HFFc6 (cell line): ENCODE results near the gene CHCHD1. TPM values are rescaled to one million over a fixed set of nuclear protein-coding genes. Genes with fewer than 3 reads are reported as not detected.

Experiments
- DNase-seq: peaks from one replicate; pipeline ENCODE4 v3.0.0-alpha.2; 2018
- H3K27ac Mint-ChIP-seq: 2 replicates; pipeline ENCODE4 v1.8.0; 2020; ENCODE audit warnings: mild to moderate bottlenecking, mixed read lengths
- H3K27me3 Mint-ChIP-seq: 2 replicates; pipeline ENCODE4 v1.8.0; 2021; ENCODE audit warnings: mild to moderate bottlenecking, moderate library complexity, mixed read lengths; ENCODE audit not compliant: insufficient read depth
- H3K36me3 Mint-ChIP-seq: 2 replicates; pipeline ENCODE4 v1.8.0; 2021; ENCODE audit warnings: low read depth, mixed read lengths
- H3K4me1 Mint-ChIP-seq: 2 replicates; pipeline ENCODE4 v1.8.0; 2020; ENCODE audit warnings: low read depth, mixed read lengths
- H3K4me3 Mint-ChIP-seq: 2 replicates; pipeline ENCODE4 v1.8.0; 2020; ENCODE audit warnings: mild to moderate bottlenecking, moderate library complexity, mixed read lengths
- H3K9me3 Mint-ChIP-seq: 2 replicates; pipeline ENCODE4 v1.8.0; 2020; ENCODE audit warnings: mild to moderate bottlenecking, mixed read lengths
- CTCF ChIP-seq: fragments of 200-600 bp; sonication (generic); IDR thresholded peaks from 2 replicates; pipeline ENCODE4 v1.5.0; 2021; ENCODE audit warnings: antibody characterized with exemption, mild to moderate bottlenecking
- total RNA-seq, 6 experiments: library from RNA; stranded (reverse); fragmentation: NEBNext Ultra II Directional; extraction: Animal tissue kit (Norgen Biotek cat#: 25700); gene quantifications; 2 replicates in 1 of 6; 3 replicates in 5 of 6; pipeline ENCODE4 v1.2.3, GENCODE V29; 2021

Gene CHCHD1
- total RNA-seq, 6 experiments from 2014 or later: 27.1 to 34.7 (median 30.6) TPM

DNA sequence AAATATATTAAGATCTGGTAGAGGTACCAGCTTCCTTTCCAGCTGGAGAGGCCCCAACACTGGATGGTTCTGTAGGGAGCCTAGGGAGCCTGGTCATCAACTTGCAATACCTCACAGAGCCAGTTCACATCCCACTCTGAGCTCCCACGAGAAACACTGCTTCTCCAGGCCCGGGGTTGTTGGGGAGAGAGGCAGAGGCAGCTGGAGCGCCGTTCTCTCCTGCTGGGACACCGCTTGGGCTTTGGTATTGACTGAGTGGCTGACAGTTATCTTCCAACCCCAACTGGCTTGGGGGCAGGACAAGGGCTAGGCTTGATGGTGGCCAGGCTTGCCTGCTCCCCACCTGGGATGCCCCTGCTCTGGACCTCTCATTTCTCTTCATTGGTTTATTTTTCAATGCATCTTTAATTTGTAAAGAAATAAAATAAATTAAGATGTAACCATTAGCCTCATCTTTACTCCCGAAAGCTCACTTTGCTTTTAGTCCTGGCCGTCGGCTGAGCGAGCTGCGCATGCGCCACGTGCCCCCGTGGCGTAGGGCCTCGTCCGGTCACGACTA lies 10.0 kb upstream of the CHCHD1 start:
- DNase-seq: no peak
- Mint-ChIP-seq H3K27me3 (peaks cover 2% of the 10 kb centered on the region), H3K9me3 (no peaks in the 10 kb centered on the region), H3K27ac (peak overlapping the region; percentile 90), H3K36me3 (peaks cover 49% of the 10 kb centered on the region), H3K4me1 (peaks cover 45% of the 10 kb centered on the region), H3K4me3 (peak overlapping the region; percentile 96)
- TF ChIP-seq CTCF: no peak

GRCh38 chr10:73772281-73773151 lies 9.3 kb upstream of the CHCHD1 start:
- peaks cover 45% of the 10 kb centered on the region for H3K4me1 Mint-ChIP-seq
- peaks cover 46% of the 10 kb centered on the region for H3K36me3 Mint-ChIP-seq
- H3K27me3 Mint-ChIP-seq: peaks cover 2% of the 10 kb centered on the region
- peak overlapping the region; percentile 96 for H3K4me3 Mint-ChIP-seq
- peak; percentile 32; the same call in 1 of the 2 replicates for TF ChIP-seq CTCF
- DNase-seq: peak; percentile 81
- peak overlapping the region; percentile 90 for H3K27ac Mint-ChIP-seq
- no peaks in the 10 kb centered on the region for H3K9me3 Mint-ChIP-seq

DNA sequence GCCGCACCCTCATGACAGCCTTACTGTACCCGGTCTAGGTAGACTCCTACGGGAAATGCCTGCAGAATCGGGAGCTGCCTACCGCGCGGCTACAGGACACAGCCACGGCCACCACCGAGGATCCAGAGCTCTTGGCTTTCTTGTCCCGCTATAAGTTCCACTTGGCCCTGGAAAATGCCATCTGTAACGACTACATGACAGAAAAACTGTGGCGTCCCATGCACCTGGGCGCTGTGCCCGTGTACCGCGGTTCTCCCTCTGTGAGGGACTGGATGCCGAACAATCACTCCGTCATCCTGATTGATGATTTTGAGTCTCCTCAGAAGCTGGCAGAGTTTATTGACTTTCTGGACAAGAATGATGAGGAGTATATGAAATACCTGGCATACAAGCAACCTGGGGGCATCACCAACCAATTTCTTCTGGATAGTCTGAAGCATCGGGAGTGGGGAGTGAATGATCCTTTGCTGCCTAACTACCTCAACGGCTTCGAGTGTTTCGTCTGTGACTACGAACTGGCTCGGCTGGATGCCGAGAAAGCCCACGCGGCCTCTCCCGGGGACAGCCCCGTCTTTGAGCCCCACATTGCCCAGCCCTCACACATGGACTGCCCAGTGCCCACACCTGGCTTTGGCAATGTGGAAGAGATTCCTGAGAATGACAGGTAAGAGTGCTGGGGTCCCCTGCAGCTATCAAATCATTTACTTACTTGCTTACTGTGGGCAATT lies 8.5 kb upstream of the CHCHD1 start:
- H3K4me1 Mint-ChIP-seq: peaks cover 45% of the 10 kb centered on the region
- no peak for TF ChIP-seq CTCF
- DNase-seq: no peak
- peak overlapping the region; percentile 96 for H3K4me3 Mint-ChIP-seq
- H3K27me3 Mint-ChIP-seq: peaks cover 2% of the 10 kb centered on the region
- no peaks in the 10 kb centered on the region for H3K9me3 Mint-ChIP-seq
- peaks cover 46% of the 10 kb centered on the region for H3K36me3 Mint-ChIP-seq
- peak overlapping the region; percentile 90 for H3K27ac Mint-ChIP-seq

DNA sequence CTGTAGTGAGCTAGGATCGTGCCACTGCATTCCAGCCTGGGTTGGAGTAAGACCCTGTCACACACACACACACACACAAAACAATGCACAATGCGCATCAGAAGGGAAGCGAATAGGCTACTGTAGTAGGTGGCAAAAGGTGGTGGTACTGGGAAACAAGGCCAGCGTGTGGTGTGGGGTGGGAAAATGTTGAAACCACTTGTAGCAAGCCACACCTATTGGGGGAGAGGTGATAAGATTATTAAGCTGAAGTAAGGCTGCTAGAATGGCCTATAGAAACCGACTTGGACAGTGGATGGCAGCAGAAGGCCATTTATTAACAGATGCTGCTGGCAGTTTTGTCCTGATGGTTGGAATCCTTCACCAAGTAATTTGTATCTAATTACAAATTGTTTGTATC lies 7.2 kb upstream of the CHCHD1 start:
- H3K27ac Mint-ChIP-seq: peak overlapping the region; percentile 8; the same call in 1 of the 2 replicates

More for the DNA sequence above, 7.2 kb upstream of the CHCHD1 start:
- peaks cover 46% of the 10 kb centered on the region for H3K4me1 Mint-ChIP-seq
- peaks cover 2% of the 10 kb centered on the region for H3K27me3 Mint-ChIP-seq
- peak overlapping the region; percentile 96 for H3K4me3 Mint-ChIP-seq
- H3K36me3 Mint-ChIP-seq: peaks cover 35% of the 10 kb centered on the region
- peak; percentile 26; the same call in 1 of the 2 replicates for TF ChIP-seq CTCF
- no peak for DNase-seq
- no peaks in the 10 kb centered on the region for H3K9me3 Mint-ChIP-seq
